Gastrocnemius medialis (tissue), 4 donors: ENCODE measurements around the gene SPTSSB. TPM values are rescaled to one million over a fixed set of nuclear protein-coding genes. Genes with fewer than 3 reads are reported as not detected.

ENCODE experiments used
- ATAC-seq, 2 donors: fragments of 150-250 bp; one replicate each; pipeline ENCODE4 v1.9.1; 2016
- DNase-seq, 2 donors: peaks; one replicate each; pipeline ENCODE4 v3.0.0-alpha.2; 2019
- H3K27ac ChIP-seq, 4 donors: fragments of 200-600 bp; sonication (generic); 1 replicate in 1 of 4; 2 replicates in 3 of 4; pipeline ENCODE4 v1.5.1; 2016 to 2018; ENCODE audit warnings: mild to moderate bottlenecking in 2 of 4, moderate library complexity in 1 of 4
- H3K27me3 ChIP-seq, 3 donors: fragments of 200-600 bp; sonication (generic) in 2 of 3; 1 replicate in 1 of 3; 2 replicates in 2 of 3; pipeline versions ENCODE4 v1.5.1 to v1.6.0; 2016 to 2019; ENCODE audit warnings: mild to moderate bottlenecking in 1 of 3, moderate library complexity in 1 of 3
- H3K36me3 ChIP-seq, 2 donors: fragments of 200-600 bp; sonication (generic) in 1 of 2; one replicate each; pipeline ENCODE4 v1.5.1; 2017 to 2018
- H3K4me1 ChIP-seq, 2 donors: fragments of 200-600 bp; sonication (generic) in 1 of 2; one replicate each; pipeline ENCODE4 v1.5.1; 2016 to 2017; ENCODE audit warnings: mild to moderate bottlenecking in 2 of 2
- H3K4me3 ChIP-seq, 4 donors: fragments of 200-600 bp; sonication (generic) in 3 of 4; 1 replicate in 1 of 4; 2 replicates in 3 of 4; pipeline ENCODE4 v1.5.1; 2016 to 2019; ENCODE audit warnings: mild to moderate bottlenecking in 2 of 4
- H3K9me3 ChIP-seq, 3 donors: fragments of 200-600 bp; sonication (generic) in 2 of 3; 1 replicate in 1 of 3; 2 replicates in 2 of 3; pipeline ENCODE4 v1.5.1; 2016 to 2019
- CTCF ChIP-seq, 5 experiments: fragments of 450-650 bp in 3 of 5; fragments of 200-600 bp in 2 of 5; sonication (generic) in 2 of 5; IDR thresholded peaks in 4 of 5; conservative IDR thresholded peaks in 1 of 5; 1 replicate in 4 of 5; 2 replicates in 1 of 5; pipeline ENCODE4 v1.5.1; 2016 to 2019; ENCODE audit warnings: antibody characterized with exemption in 5 of 5, mild to moderate bottlenecking in 3 of 5, moderate library complexity in 3 of 5
- POLR2A ChIP-seq, 2 donors: fragments of 450-650 bp; IDR thresholded peaks; one replicate each; pipeline ENCODE4 v1.6.1; 2017; ENCODE audit warnings: antibody characterized with exemption in 2 of 2, mild to moderate bottlenecking in 2 of 2, moderate library complexity in 2 of 2
- in situ Hi-C, 4 donors: fragments of 200-750 bp; cut with MboI; loops; one replicate each; pipeline versions ENCODE4 v1.15.0 to v1.8.0; 2017; ENCODE audit warnings: low sequenced_read_pairs in 4 of 4
- intact Hi-C: fragments of 100-400 bp; cut with DNase I; formaldehyde crosslinking; loops from one replicate; pipeline ENCODE4 v1.15.1; 2023; ENCODE audit warnings: low total_unique reads
- total RNA-seq, 4 donors: library from RNA; depleted of rRNA; stranded (reverse); fragments of >200 nt; gene quantifications; one replicate each; pipeline versions ENCODE4 v1.1.0 to v1.2.3, GENCODE V29; 2016

Gene SPTSSB
- total RNA-seq, 4 donors from 2014 or later: not detected

- H3K4me3 ChIP-seq: no peak overlapping the region
- ATAC-seq (no peak), DNase-seq (no peak)
- H3K9me3 ChIP-seq: no peaks in the 10 kb centered on the region
- TF ChIP-seq CTCF (IDR thresholded peaks at IDR 0.05 in 4 of 5, conservative IDR thresholded peaks at IDR 0.05 in 1 of 5) (no peak), POLR2A (IDR thresholded peaks at IDR 0.05) (no peak)
- H3K27ac ChIP-seq: no peak overlapping the region
- in situ Hi-C loops: no loop called here
- intact Hi-C loops: no loop called here
- H3K27me3 ChIP-seq: no peaks in the 10 kb centered on the region
- no peaks in the 10 kb centered on the region for H3K36me3 ChIP-seq
- H3K4me1 ChIP-seq: no peaks in the 10 kb centered on the region
These were observed 27.3 kb downstream of the SPTSSB start for GRCh38 chr3:161343986-161344385.

GRCh38 chr3:161343540-161343939, 27.8 kb downstream of the SPTSSB start:
- intact Hi-C loops (no loop called here), in situ Hi-C loops (no loop called here)
- Histone ChIP-seq H3K27me3 (no peaks in the 10 kb centered on the region), H3K4me1 (no peaks in the 10 kb centered on the region), H3K36me3 (no peaks in the 10 kb centered on the region), H3K4me3 (no peak overlapping the region), H3K27ac (no peak overlapping the region), H3K9me3 (no peaks in the 10 kb centered on the region)
- DNase-seq: no peak
- TF ChIP-seq POLR2A (IDR thresholded peaks at IDR 0.05): no peak
- TF ChIP-seq CTCF (IDR thresholded peaks at IDR 0.05 in 4 of 5, conservative IDR thresholded peaks at IDR 0.05 in 1 of 5): no peak
- no peak for ATAC-seq

- ATAC-seq: no peak
- TF ChIP-seq CTCF (IDR thresholded peaks at IDR 0.05 in 4 of 5, conservative IDR thresholded peaks at IDR 0.05 in 1 of 5): no peak
- no peak for TF ChIP-seq POLR2A (IDR thresholded peaks at IDR 0.05)
- no peaks in the 10 kb centered on the region for H3K27me3 ChIP-seq
These were observed 28.7 kb downstream of the SPTSSB start for GRCh38 chr3:161342629-161343028.

GRCh38 chr3:161339517-161340500, 31.5 kb downstream of the SPTSSB start:
- ATAC-seq (no peak), DNase-seq (no peak)
- H3K4me3 ChIP-seq: no peak overlapping the region
- no peak for TF ChIP-seq POLR2A (IDR thresholded peaks at IDR 0.05)
- TF ChIP-seq CTCF (IDR thresholded peaks at IDR 0.05 in 4 of 5, conservative IDR thresholded peaks at IDR 0.05 in 1 of 5): no peak
- H3K27me3 ChIP-seq: no peaks in the 10 kb centered on the region
- H3K27ac ChIP-seq: no peak overlapping the region
- no peaks in the 10 kb centered on the region for H3K36me3 ChIP-seq
- no peaks in the 10 kb centered on the region for H3K4me1 ChIP-seq
- intact Hi-C loops: no loop called here
- in situ Hi-C loops: no loop called here
- no peaks in the 10 kb centered on the region for H3K9me3 ChIP-seq

More at GRCh38 chr3:161342629-161343028, 28.7 kb downstream of the SPTSSB start:
- no peak overlapping the region for H3K27ac ChIP-seq
- intact Hi-C loops (no loop called here), in situ Hi-C loops (no loop called here)
- no peak for DNase-seq
- no peaks in the 10 kb centered on the region for H3K9me3 ChIP-seq
- H3K4me3 ChIP-seq: no peak overlapping the region
- no peaks in the 10 kb centered on the region for H3K36me3 ChIP-seq
- H3K4me1 ChIP-seq: no peaks in the 10 kb centered on the region
